GM12865 (cell line): ENCODE data around the gene CLINT1.

Experiments used
- DNase-seq: peaks from one replicate; pipeline ENCODE4 v3.0.0; 2010; ENCODE audit warnings: low read depth
- H3K4me3 ChIP-seq: 2 replicates; pipeline ENCODE4 v1.5.1; 2011; ENCODE audit warnings: mild to moderate bottlenecking, low read depth, low read length, control low read depth
- TF ChIP-seq, protein P1 (sequence below): IDR thresholded peaks from 2 replicates; pipeline ENCODE4 v1.5.1; 2011; ENCODE audit warnings: low read length, control low read depth, low read depth, inconsistent platforms; ENCODE audit not compliant: insufficient read depth; ENCODE audit errors: missing control alignments

Gene CLINT1

DNA sequence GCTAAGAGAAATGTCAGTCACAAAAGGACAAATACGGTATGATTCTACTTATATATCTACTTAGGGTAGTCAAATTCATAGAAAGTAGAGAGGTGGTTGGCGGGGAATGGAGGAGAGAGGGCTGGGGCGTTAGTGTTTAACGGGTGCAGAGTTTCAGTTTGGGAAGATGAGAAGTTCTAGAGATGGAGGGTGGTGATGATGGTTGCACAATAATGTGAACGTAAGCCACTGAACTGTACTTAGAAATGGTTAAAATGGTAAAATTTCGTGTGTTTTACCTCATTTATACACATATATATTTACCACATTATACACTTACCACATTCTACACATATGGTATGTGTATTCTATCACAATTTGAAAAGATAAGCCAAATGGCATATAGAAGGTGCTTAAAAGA lies 79.7 kb downstream of the CLINT1 start:
- no peak for DNase-seq
- TF ChIP-seq, protein P1, sequence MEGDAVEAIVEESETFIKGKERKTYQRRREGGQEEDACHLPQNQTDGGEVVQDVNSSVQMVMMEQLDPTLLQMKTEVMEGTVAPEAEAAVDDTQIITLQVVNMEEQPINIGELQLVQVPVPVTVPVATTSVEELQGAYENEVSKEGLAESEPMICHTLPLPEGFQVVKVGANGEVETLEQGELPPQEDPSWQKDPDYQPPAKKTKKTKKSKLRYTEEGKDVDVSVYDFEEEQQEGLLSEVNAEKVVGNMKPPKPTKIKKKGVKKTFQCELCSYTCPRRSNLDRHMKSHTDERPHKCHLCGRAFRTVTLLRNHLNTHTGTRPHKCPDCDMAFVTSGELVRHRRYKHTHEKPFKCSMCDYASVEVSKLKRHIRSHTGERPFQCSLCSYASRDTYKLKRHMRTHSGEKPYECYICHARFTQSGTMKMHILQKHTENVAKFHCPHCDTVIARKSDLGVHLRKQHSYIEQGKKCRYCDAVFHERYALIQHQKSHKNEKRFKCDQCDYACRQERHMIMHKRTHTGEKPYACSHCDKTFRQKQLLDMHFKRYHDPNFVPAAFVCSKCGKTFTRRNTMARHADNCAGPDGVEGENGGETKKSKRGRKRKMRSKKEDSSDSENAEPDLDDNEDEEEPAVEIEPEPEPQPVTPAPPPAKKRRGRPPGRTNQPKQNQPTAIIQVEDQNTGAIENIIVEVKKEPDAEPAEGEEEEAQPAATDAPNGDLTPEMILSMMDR: no peak
- no peak overlapping the region for H3K4me3 ChIP-seq

DNA sequence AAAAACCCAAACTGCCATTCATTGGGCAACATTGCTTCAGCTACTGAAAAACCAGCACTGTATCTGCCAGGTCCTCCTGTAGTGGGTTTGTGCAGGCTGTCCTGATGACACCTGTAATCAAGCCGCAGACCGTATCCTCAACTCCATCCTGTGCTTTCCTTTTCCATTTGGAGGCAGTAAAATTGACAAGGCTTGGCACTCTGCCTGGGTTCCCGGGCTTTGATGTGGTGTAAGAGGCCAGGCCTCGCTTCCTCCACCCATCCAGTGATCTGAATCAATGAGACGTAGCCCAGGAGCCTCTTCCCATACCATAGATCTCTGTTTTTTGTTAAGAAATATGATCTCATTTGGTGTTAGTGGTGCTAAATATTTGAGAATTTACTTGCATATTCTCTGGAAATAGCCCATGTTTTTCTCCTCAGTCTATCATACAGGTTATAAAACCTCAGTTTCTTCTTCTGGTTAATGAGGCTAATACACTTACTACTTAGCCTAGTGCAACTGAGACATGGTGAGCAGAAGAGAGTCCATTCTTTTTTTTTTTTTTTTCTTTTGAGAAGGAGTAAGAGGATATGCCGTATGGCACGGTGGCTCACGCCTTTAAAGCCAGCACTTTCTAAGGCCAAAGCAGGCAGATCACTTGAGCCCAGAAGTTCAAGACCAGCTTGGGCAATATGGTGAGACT lies 80.7 kb downstream of the CLINT1 start:
- H3K4me3 ChIP-seq: no peak overlapping the region
- no peak for DNase-seq
- TF ChIP-seq, protein P1: no peak

DNA sequence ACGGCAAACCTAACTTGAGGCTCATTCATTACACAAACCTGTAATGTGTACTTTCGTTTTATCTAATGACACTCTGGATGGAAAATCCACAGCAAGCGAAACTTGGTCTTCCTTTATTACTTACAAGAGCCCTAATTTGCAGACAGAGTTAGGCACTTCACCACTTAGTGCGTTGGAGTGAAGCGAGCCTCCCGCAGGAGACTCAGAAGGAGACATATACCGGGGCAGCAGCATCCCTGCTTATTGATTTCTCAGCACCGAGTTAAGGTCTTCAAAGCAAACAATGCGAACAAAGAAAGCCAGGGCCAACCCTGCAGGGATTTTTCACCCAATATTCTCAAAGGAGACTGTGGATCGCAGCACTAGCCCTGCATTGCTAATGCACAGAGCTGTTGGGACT lies 86.8 kb downstream of the CLINT1 start:
- no peak overlapping the region for H3K4me3 ChIP-seq
- DNase-seq: no peak
- TF ChIP-seq, protein P1: no peak

DNA sequence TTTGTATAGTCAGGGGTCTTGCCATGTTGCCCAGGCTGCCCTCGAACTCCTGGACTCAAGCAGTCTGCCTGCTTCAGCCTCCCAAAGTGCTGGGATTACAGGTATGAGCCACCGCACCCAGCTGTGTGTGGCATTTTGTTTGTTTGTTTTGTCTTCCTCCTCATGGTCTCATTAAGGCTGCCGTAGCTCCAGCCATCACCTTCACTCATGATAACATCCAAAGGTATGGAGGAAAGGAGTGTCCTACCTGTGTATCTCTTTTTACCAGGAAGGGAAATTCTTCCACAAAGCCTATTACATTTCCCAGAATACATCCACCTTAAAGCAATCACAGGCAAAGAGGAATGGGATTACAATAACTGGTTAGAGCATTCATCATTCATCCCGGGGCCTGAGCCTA lies 88.3 kb downstream of the CLINT1 start:
- H3K4me3 ChIP-seq: no peak overlapping the region
- TF ChIP-seq, protein P1: no peak
- no peak for DNase-seq

DNA sequence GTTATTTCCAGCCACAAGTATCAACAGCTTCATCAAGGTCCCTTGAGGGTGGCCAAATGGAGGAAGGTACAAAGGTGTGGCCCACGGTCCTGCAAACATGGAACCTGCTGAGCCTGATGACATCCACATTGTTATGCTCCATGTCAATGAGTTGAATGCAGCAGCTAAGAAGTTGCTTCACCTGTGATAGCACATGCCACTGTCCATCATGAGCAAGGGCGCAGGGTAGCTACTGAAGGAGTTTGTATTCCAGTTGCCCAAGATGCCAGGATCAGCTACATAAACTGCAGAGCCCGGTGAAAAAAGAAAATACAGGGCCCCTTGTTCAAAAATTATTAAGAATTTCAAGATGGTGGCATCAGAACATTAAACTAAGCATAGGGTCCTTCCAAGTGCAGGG lies 91.3 kb downstream of the CLINT1 start:
- TF ChIP-seq, protein P1: no peak
- no peak overlapping the region for H3K4me3 ChIP-seq
- DNase-seq: no peak

DNA sequence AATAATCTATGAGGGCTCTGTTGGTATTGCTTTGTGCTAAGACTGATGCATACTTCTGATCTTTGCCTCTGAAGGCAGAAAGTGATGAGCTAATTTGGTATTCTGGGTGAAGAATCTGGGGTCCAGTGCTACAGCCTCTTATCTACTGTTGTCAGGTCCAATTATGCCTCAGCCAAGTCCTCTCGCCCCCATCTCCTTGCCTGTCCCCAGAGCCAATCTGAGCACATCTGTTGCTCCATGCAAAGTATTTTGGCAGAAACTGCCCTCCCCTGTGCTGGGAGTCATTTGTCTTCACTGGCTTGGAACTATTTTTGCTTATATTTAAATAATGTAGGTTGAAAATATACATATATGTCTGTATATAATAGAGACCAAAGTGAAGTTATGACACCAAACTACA lies 92.0 kb downstream of the CLINT1 start:
- TF ChIP-seq, protein P1: no peak
- no peak for DNase-seq
- no peak overlapping the region for H3K4me3 ChIP-seq

DNA sequence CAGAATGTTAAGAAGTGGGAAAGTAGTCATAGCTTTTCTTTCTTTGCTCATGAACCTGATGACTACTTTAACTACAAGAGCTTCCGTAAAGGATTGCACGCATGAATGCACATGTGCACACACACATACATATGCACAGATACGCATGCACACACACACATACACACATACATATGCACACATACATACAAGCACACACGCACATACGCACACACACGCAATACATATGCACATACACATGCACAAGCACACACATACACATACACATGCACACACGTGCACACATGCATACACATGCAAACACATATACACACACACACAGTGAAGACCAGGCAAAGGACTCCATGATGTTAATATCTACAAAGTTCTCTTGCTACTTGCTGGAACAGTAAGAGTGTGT lies 92.5 kb downstream of the CLINT1 start:
- H3K4me3 ChIP-seq: no peak overlapping the region
- DNase-seq: no peak
- TF ChIP-seq, protein P1: no peak
